ENCODE results near the gene STAMBPL1.

The STAMBPL1 gene

GRCh38 chr10:88901984-88902789 lies 22.1 kb downstream of the STAMBPL1 start:
- Histone ChIP-seq H3K4me3 (ENCODE audit: insufficient read depth in 1 of 2, low read depth in 1 of 2, low read length in 2 of 2) (no peak overlapping the region), H2AFZ (ENCODE audit: low read depth, low read length) (no peak overlapping the region), H3K27ac (ENCODE audit: low read length, poor library complexity, severe bottlenecking) (no peak overlapping the region), H3K9ac (ENCODE audit: low read length) (peak overlapping the region; percentile 51), H3K9me3 (ENCODE audit: control insufficient read depth, low read length) (no peaks in the 10 kb centered on the region), H2AK5ac (ENCODE audit: low read length, severe bottlenecking) (no peak overlapping the region), H3K18ac (ENCODE audit: low read depth in 1 of 2, low read length in 2 of 2) (no peak overlapping the region), H4K91ac (ENCODE audit: low read length) (no peak overlapping the region), H3K4ac (ENCODE audit: low read depth in 1 of 2, low read length in 2 of 2) (no peak overlapping the region), H3K4me2 (ENCODE audit: low read length, poor library complexity, severe bottlenecking) (no peak overlapping the region), H2BK120ac (ENCODE audit: low read depth, low read length) (no peak overlapping the region), H3K79me1 (replicated peaks; ENCODE audit: low read length, poor library complexity, severe bottlenecking) (peaks cover 16% of the 10 kb centered on the region), H2BK12ac (ENCODE audit: low read length in 2 of 2) (no peak overlapping the region), H3K14ac (ENCODE audit: low read length in 2 of 2) (no peak overlapping the region), H3K23ac (ENCODE audit: low read length in 2 of 2) (no peak overlapping the region), H3K27me3 (ENCODE audit: control insufficient read depth in 1 of 2, insufficient read depth in 1 of 2, low read length in 2 of 2) (no peaks in the 10 kb centered on the region), H2BK5ac (ENCODE audit: low read depth, low read length, poor library complexity, severe bottlenecking) (no peak overlapping the region), H2BK15ac (ENCODE audit: low read depth, poor library complexity, severe bottlenecking) (no peak overlapping the region), H3K36me3 (ENCODE audit: control insufficient read depth in 1 of 2, insufficient read depth in 2 of 2, low read depth in 1 of 2, low read length in 2 of 2) (peaks cover 0 to 51% of the 10 kb centered on the region in 2 experiments), H4K8ac (ENCODE audit: low read length) (no peak overlapping the region), H3K4me1 (ENCODE audit: control insufficient read depth, insufficient read depth, low read depth, low read length) (no peaks in the 10 kb centered on the region)
- WGBS, result 83% methylated on average over 7 of the region's 11 CpGs
- no peak for DNase-seq

GRCh38 chr10:88903715-88904114 lies 23.7 kb downstream of the STAMBPL1 start:
- no peak overlapping the region for H2AK5ac ChIP-seq (ENCODE audit: low read length, severe bottlenecking)
- peaks cover 0 to 63% of the 10 kb centered on the region in 2 experiments for H3K36me3 ChIP-seq (ENCODE audit: control insufficient read depth in 1 of 2, insufficient read depth in 2 of 2, low read depth in 1 of 2, low read length in 2 of 2)
- no peaks in the 10 kb centered on the region for H3K9me3 ChIP-seq (ENCODE audit: control insufficient read depth, low read length)
- no peak overlapping the region for H3K27ac ChIP-seq (ENCODE audit: low read length, poor library complexity, severe bottlenecking)
- H3K4me3 ChIP-seq (ENCODE audit: insufficient read depth in 1 of 2, low read depth in 1 of 2, low read length in 2 of 2), result no peak overlapping the region
- H3K27me3 ChIP-seq (ENCODE audit: control insufficient read depth in 1 of 2, insufficient read depth in 1 of 2, low read length in 2 of 2), result no peaks in the 10 kb centered on the region
- H3K4me1 ChIP-seq (ENCODE audit: control insufficient read depth, insufficient read depth, low read depth, low read length), result no peaks in the 10 kb centered on the region
- no peak overlapping the region for H2BK15ac ChIP-seq (ENCODE audit: low read depth, poor library complexity, severe bottlenecking)
- no peak overlapping the region for H2AFZ ChIP-seq (ENCODE audit: low read depth, low read length)
- peaks cover 12% of the 10 kb centered on the region for H3K79me1 ChIP-seq (replicated peaks; ENCODE audit: low read length, poor library complexity, severe bottlenecking)
- no peak overlapping the region for H3K14ac ChIP-seq (ENCODE audit: low read length in 2 of 2)
- no peak overlapping the region for H3K9ac ChIP-seq (ENCODE audit: low read length)
- no peak overlapping the region for H3K4ac ChIP-seq (ENCODE audit: low read depth in 1 of 2, low read length in 2 of 2)
- WGBS, result 81% methylated on average over 3 of the region's 3 CpGs
- no peak overlapping the region for H4K8ac ChIP-seq (ENCODE audit: low read length)
- H2BK5ac ChIP-seq (ENCODE audit: low read depth, low read length, poor library complexity, severe bottlenecking), result no peak overlapping the region
- DNase-seq, result no peak
- H4K91ac ChIP-seq (ENCODE audit: low read length), result no peak overlapping the region
- H2BK12ac ChIP-seq (ENCODE audit: low read length in 2 of 2), result no peak overlapping the region
- no peak overlapping the region for H2BK120ac ChIP-seq (ENCODE audit: low read depth, low read length)
- no peak overlapping the region for H3K18ac ChIP-seq (ENCODE audit: low read depth in 1 of 2, low read length in 2 of 2)
- H3K4me2 ChIP-seq (ENCODE audit: low read length, poor library complexity, severe bottlenecking), result no peak overlapping the region
- no peak overlapping the region for H3K23ac ChIP-seq (ENCODE audit: low read length in 2 of 2)

- Histone ChIP-seq H2BK5ac (ENCODE audit: low read depth, low read length, poor library complexity, severe bottlenecking) (no peak overlapping the region), H2BK120ac (ENCODE audit: low read depth, low read length) (no peak overlapping the region), H3K14ac (ENCODE audit: low read length in 2 of 2) (no peak overlapping the region), H3K27me3 (ENCODE audit: control insufficient read depth in 1 of 2, insufficient read depth in 1 of 2, low read length in 2 of 2) (no peaks in the 10 kb centered on the region), H4K91ac (ENCODE audit: low read length) (no peak overlapping the region), H4K8ac (ENCODE audit: low read length) (no peak overlapping the region), H2AK5ac (ENCODE audit: low read length, severe bottlenecking) (no peak overlapping the region), H3K36me3 (ENCODE audit: control insufficient read depth in 1 of 2, insufficient read depth in 2 of 2, low read depth in 1 of 2, low read length in 2 of 2) (peaks cover 2 to 85% of the 10 kb centered on the region in 2 experiments), H3K4me2 (ENCODE audit: low read length, poor library complexity, severe bottlenecking) (no peak overlapping the region), H2AFZ (ENCODE audit: low read depth, low read length) (no peak overlapping the region), H3K27ac (ENCODE audit: low read length, poor library complexity, severe bottlenecking) (no peak overlapping the region), H2BK12ac (ENCODE audit: low read length in 2 of 2) (no peak overlapping the region), H3K4me3 (ENCODE audit: insufficient read depth in 1 of 2, low read depth in 1 of 2, low read length in 2 of 2) (no peak overlapping the region), H3K18ac (ENCODE audit: low read depth in 1 of 2, low read length in 2 of 2) (no peak overlapping the region), H3K9me3 (ENCODE audit: control insufficient read depth, low read length) (no peaks in the 10 kb centered on the region), H3K79me1 (replicated peaks; ENCODE audit: low read length, poor library complexity, severe bottlenecking) (peaks cover 6% of the 10 kb centered on the region), H3K23ac (ENCODE audit: low read length in 2 of 2) (no peak overlapping the region), H2BK15ac (ENCODE audit: low read depth, poor library complexity, severe bottlenecking) (no peak overlapping the region), H3K9ac (ENCODE audit: low read length) (no peak overlapping the region), H3K4ac (ENCODE audit: low read depth in 1 of 2, low read length in 2 of 2) (no peak overlapping the region), H3K4me1 (ENCODE audit: control insufficient read depth, insufficient read depth, low read depth, low read length) (no peaks in the 10 kb centered on the region)
- WGBS, result 100% methylated on average over 1 of the region's 1 CpG
- no peak for DNase-seq
Measured at GRCh38 chr10:88906921-88907320, 26.9 kb downstream of the STAMBPL1 start.

- Histone ChIP-seq H3K4ac (ENCODE audit: low read depth in 1 of 2, low read length in 2 of 2) (no peak overlapping the region), H2AK5ac (ENCODE audit: low read length, severe bottlenecking) (no peak overlapping the region), H3K4me2 (ENCODE audit: low read length, poor library complexity, severe bottlenecking) (no peak overlapping the region), H3K27ac (ENCODE audit: low read length, poor library complexity, severe bottlenecking) (no peak overlapping the region), H3K23ac (ENCODE audit: low read length in 2 of 2) (no peak overlapping the region), H3K4me3 (ENCODE audit: insufficient read depth in 1 of 2, low read depth in 1 of 2, low read length in 2 of 2) (no peak overlapping the region), H3K79me1 (replicated peaks; ENCODE audit: low read length, poor library complexity, severe bottlenecking) (peaks cover 3% of the 10 kb centered on the region), H3K9ac (ENCODE audit: low read length) (no peak overlapping the region), H3K14ac (ENCODE audit: low read length in 2 of 2) (no peak overlapping the region), H4K91ac (ENCODE audit: low read length) (no peak overlapping the region), H3K18ac (ENCODE audit: low read depth in 1 of 2, low read length in 2 of 2) (no peak overlapping the region), H2BK12ac (ENCODE audit: low read length in 2 of 2) (no peak overlapping the region), H3K27me3 (ENCODE audit: control insufficient read depth in 1 of 2, insufficient read depth in 1 of 2, low read length in 2 of 2) (no peaks in the 10 kb centered on the region), H2BK15ac (ENCODE audit: low read depth, poor library complexity, severe bottlenecking) (no peak overlapping the region), H4K8ac (ENCODE audit: low read length) (no peak overlapping the region), H2AFZ (ENCODE audit: low read depth, low read length) (no peak overlapping the region), H3K9me3 (ENCODE audit: control insufficient read depth, low read length) (no peaks in the 10 kb centered on the region), H2BK120ac (ENCODE audit: low read depth, low read length) (no peak overlapping the region), H3K36me3 (ENCODE audit: control insufficient read depth in 1 of 2, insufficient read depth in 2 of 2, low read depth in 1 of 2, low read length in 2 of 2) (peaks cover 7 to 74% of the 10 kb centered on the region in 2 experiments), H2BK5ac (ENCODE audit: low read depth, low read length, poor library complexity, severe bottlenecking) (no peak overlapping the region), H3K4me1 (ENCODE audit: control insufficient read depth, insufficient read depth, low read depth, low read length) (no peaks in the 10 kb centered on the region)
- WGBS, result 90% methylated on average over 4 of the region's 4 CpGs
- DNase-seq, result no peak
Measured at GRCh38 chr10:88908194-88908593, 28.1 kb downstream of the STAMBPL1 start.

All from mesenchymal stem cell (in vitro differentiated cells and primary cell).